ENCODE data around the gene REC114. TPM values are rescaled to one million over a fixed set of nuclear protein-coding genes. Genes with fewer than 3 reads are reported as not detected.

The REC114 gene
- total RNA-seq, 1 donor from 2014 or later: not detected

DNA sequence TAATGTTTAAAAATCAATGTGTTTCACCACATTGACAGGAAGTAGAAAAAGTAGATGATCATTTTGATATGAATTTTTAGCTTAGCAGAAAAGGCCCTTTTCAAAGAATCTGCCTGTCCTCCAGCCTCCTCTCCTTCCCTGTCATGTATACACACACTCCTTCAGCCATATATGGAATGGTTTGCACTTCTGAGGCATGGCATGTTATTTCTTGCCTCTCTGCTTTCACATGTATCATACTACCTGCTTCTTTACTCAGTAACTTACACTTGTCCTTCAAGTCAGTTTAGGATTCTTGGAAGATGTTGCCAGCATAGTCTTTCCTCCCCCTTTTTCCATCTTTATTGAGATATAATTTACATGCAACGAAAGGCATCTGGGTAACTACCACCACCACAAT, 79.0 kb downstream of the REC114 start:
- no peaks in the 10 kb centered on the region for H3K36me3 Mint-ChIP-seq (ENCODE audit: insufficient read depth)
- no peaks in the 10 kb centered on the region for H3K9me3 Mint-ChIP-seq (ENCODE audit: low read depth)
- H3K4me3 Mint-ChIP-seq (ENCODE audit: low read depth): no peak overlapping the region
- H3K4me1 Mint-ChIP-seq (ENCODE audit: low read depth): peaks cover 3% of the 10 kb centered on the region
- H3K27me3 Mint-ChIP-seq: no peaks in the 10 kb centered on the region
- TF ChIP-seq, protein P1, sequence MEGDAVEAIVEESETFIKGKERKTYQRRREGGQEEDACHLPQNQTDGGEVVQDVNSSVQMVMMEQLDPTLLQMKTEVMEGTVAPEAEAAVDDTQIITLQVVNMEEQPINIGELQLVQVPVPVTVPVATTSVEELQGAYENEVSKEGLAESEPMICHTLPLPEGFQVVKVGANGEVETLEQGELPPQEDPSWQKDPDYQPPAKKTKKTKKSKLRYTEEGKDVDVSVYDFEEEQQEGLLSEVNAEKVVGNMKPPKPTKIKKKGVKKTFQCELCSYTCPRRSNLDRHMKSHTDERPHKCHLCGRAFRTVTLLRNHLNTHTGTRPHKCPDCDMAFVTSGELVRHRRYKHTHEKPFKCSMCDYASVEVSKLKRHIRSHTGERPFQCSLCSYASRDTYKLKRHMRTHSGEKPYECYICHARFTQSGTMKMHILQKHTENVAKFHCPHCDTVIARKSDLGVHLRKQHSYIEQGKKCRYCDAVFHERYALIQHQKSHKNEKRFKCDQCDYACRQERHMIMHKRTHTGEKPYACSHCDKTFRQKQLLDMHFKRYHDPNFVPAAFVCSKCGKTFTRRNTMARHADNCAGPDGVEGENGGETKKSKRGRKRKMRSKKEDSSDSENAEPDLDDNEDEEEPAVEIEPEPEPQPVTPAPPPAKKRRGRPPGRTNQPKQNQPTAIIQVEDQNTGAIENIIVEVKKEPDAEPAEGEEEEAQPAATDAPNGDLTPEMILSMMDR (IDR thresholded peaks at IDR 0.05; ENCODE audit: unreplicated experiment): no peak
- no peak for DNase-seq (ENCODE audit: low spot score, unreplicated experiment)
- H3K27ac Mint-ChIP-seq: no peak overlapping the region

DNA sequence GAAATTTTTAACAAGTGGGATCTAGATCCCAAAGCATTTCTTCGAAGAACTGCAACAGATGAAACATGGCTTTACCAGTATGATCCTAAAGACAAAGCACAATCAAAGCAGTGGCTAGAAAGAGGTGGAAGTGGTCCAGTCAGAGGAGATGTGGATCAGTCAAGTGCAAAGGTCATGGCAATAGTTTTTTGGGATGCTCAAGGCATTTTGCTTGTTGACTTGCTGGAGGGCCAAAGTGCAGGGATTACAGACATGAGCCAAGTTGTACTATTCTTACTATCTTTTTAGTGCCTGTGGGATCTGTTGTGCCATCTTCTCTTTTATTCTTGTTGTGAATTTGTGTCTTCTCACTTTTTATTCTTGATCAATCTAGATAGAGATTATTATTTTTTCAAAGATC, 82.0 kb downstream of the REC114 start:
- no peaks in the 10 kb centered on the region for H3K36me3 Mint-ChIP-seq (ENCODE audit: insufficient read depth)
- TF ChIP-seq, protein P1 (IDR thresholded peaks at IDR 0.05; ENCODE audit: unreplicated experiment): no peak
- DNase-seq (ENCODE audit: low spot score, unreplicated experiment): no peak
- no peaks in the 10 kb centered on the region for H3K9me3 Mint-ChIP-seq (ENCODE audit: low read depth)
- no peak overlapping the region for H3K27ac Mint-ChIP-seq
- no peaks in the 10 kb centered on the region for H3K27me3 Mint-ChIP-seq
- H3K4me1 Mint-ChIP-seq (ENCODE audit: low read depth): no peaks in the 10 kb centered on the region
- no peak overlapping the region for H3K4me3 Mint-ChIP-seq (ENCODE audit: low read depth)

- no peak overlapping the region for H3K27ac Mint-ChIP-seq
- TF ChIP-seq, protein P1 (IDR thresholded peaks at IDR 0.05; ENCODE audit: unreplicated experiment): no peak
Measured at GRCh38 chr15:73527598-73527997, 84.6 kb downstream of the REC114 start.

GRCh38 chr15:73530649-73531048, 87.7 kb downstream of the REC114 start:
- H3K4me1 Mint-ChIP-seq (ENCODE audit: low read depth): peaks cover 1% of the 10 kb centered on the region
- no peaks in the 10 kb centered on the region for H3K27me3 Mint-ChIP-seq
- H3K36me3 Mint-ChIP-seq (ENCODE audit: insufficient read depth): no peaks in the 10 kb centered on the region

More at GRCh38 chr15:73527598-73527997, 84.6 kb downstream of the REC114 start:
- H3K36me3 Mint-ChIP-seq (ENCODE audit: insufficient read depth): no peaks in the 10 kb centered on the region
- H3K9me3 Mint-ChIP-seq (ENCODE audit: low read depth): peaks cover 2% of the 10 kb centered on the region
- no peaks in the 10 kb centered on the region for H3K27me3 Mint-ChIP-seq
- no peak for DNase-seq (ENCODE audit: low spot score, unreplicated experiment)
- peaks cover 1% of the 10 kb centered on the region for H3K4me1 Mint-ChIP-seq (ENCODE audit: low read depth)
- H3K4me3 Mint-ChIP-seq (ENCODE audit: low read depth): no peak overlapping the region

DNA sequence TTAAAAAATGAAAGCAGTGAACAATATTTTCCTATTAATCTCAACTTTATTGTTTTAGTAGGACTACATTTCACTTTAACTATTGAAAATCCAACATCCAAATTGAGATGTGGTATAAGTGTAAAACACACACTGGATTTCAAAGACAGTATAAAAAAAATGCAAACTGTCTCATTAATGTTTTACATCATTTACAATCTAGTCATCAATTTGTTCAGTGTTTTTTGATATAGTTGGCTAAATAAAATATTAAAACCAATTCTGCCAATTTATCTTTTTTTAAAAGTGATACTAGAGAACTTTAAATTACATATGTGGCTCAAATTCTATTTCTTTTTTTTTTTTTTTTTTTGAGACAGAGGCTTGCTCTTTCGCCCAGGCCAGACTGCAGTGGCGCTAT, 95.2 kb downstream of the REC114 start:
- no peak overlapping the region for H3K4me3 Mint-ChIP-seq (ENCODE audit: low read depth)
- no peak for DNase-seq (ENCODE audit: low spot score, unreplicated experiment)
- no peaks in the 10 kb centered on the region for H3K4me1 Mint-ChIP-seq (ENCODE audit: low read depth)
- TF ChIP-seq, protein P1 (IDR thresholded peaks at IDR 0.05; ENCODE audit: unreplicated experiment): no peak
- no peaks in the 10 kb centered on the region for H3K27me3 Mint-ChIP-seq
- H3K36me3 Mint-ChIP-seq (ENCODE audit: insufficient read depth): no peaks in the 10 kb centered on the region
- H3K9me3 Mint-ChIP-seq (ENCODE audit: low read depth): no peaks in the 10 kb centered on the region
- H3K27ac Mint-ChIP-seq: no peak overlapping the region

More at GRCh38 chr15:73530649-73531048, 87.7 kb downstream of the REC114 start:
- Mint-ChIP-seq H3K27ac (no peak overlapping the region), H3K9me3 (ENCODE audit: low read depth) (peaks cover 2% of the 10 kb centered on the region), H3K4me3 (ENCODE audit: low read depth) (no peak overlapping the region)
- TF ChIP-seq, protein P1 (IDR thresholded peaks at IDR 0.05; ENCODE audit: unreplicated experiment): no peak
- DNase-seq (ENCODE audit: low spot score, unreplicated experiment): no peak
